ENCODE data around the gene SCARF2. TPM values are rescaled to one million over a fixed set of nuclear protein-coding genes. Genes with fewer than 3 reads are reported as not detected.

The SCARF2 gene
- total and polyA plus RNA-seq, 2 of the 13 experiments (the other 11 are each of a cell fraction or from before 2014, with no cell fraction given), result 3.3 to 6.2 TPM

DNA sequence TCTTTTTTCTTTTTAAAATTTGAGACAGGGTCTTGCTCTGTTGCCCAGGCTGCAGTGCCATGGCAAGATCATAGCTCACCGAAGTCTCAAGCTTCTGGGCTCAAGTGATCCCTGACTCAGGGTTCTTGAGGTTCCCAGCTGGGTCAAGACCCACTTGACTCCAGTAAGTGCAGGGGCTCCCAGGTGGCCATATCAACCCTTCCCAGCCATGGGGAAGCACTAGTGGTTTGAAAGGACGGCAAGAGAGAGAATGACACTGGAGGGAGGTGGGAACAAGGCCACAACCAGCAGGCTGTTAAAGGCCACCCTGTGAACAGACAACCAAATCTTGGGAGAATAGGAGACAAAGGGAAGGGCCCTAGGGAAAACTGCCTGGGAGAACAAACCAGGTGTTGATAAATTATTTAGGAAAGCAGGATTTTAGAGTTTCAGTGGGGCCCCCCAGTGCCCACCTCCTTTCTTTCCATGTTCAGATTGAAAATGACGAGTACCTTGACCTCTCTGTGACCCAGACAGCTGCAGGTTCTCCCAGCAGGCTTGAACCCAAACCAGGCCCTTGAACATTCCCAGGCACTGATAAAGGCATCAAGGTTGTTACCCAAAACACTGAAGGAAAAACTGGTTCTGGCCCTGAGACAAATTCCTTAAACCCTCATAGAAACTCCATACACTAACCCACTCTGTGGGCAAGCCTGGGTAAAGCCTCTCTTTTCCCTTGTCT lies 29.2 kb upstream of the SCARF2 start:
- Histone ChIP-seq H3K9ac (ENCODE audit: insufficient read depth, low read depth, low read length) (no peak overlapping the region), H3K36me3 (replicated peaks in 1 of 2; ENCODE audit: control insufficient read depth in 1 of 2, insufficient read depth in 2 of 2, low read length in 2 of 2) (peaks cover 4 to 6% of the 10 kb centered on the region in 2 experiments; a peak in 3 of 5 replicates), H3K4me2 (ENCODE audit: low read depth, low read length) (no peak overlapping the region), H4K20me1 (ENCODE audit: insufficient read depth, low read length) (no peaks in the 10 kb centered on the region), H3K4me1 (ENCODE audit: insufficient read depth, low read length) (no peaks in the 10 kb centered on the region), H3K4me3 (replicated peaks in 1 of 3; ENCODE audit: insufficient read depth in 1 of 3, low read depth in 2 of 3, low read length in 3 of 3) (no peak overlapping the region), H2AFZ (ENCODE audit: low read length) (no peak overlapping the region), H3K27me3 (ENCODE audit: control insufficient read depth in 1 of 2, insufficient read depth in 2 of 2, low read length in 2 of 2) (no peaks in the 10 kb centered on the region), H3K9me3 (ENCODE audit: low read length) (no peaks in the 10 kb centered on the region), H3K27ac (ENCODE audit: extremely low read length, insufficient read depth, low read length) (no peak overlapping the region), H3K79me2 (ENCODE audit: insufficient read depth, low read length) (no peaks in the 10 kb centered on the region)
- no TSS peak for BruUV-seq (replicated peaks)
- 97% methylated on average over 3 of the region's 3 CpGs for WGBS (ENCODE audit: low lambda C conversion rate)
- intact Hi-C loops (cut with micrococcal nuclease; ENCODE audit: unreplicated experiment) (no loop called here), in situ Hi-C loops (cut with HindIII; ENCODE audit: extremely low pct_ligation_motif_present, low pct_unique_long_range_greater_than_20kb) (no loop called here)
- no peak for TF ChIP-seq GLI4 (CRISPR knock-in tag; IDR thresholded peaks at IDR 0.05; ENCODE audit: borderline replicate concordance)
- no peak for TF ChIP-seq PREB (CRISPR knock-in tag; IDR thresholded peaks at IDR 0.05)
- no peak for TF ChIP-seq PAWR (CRISPR knock-in tag; IDR thresholded peaks at IDR 0.05; ENCODE audit: borderline replicate concordance)
- no peak for TF ChIP-seq ZNF530 (CRISPR knock-in tag; IDR thresholded peaks at IDR 0.05; ENCODE audit: low read depth)
- TF ChIP-seq NR2F2 (IDR thresholded peaks at IDR 0.05; ENCODE audit: borderline replicate concordance, low read depth), result no peak
- no peak for TF ChIP-seq CAMTA2 (CRISPR knock-in tag; IDR thresholded peaks at IDR 0.05; ENCODE audit: borderline replicate concordance)
- TF ChIP-seq FLYWCH1 (CRISPR knock-in tag; IDR thresholded peaks at IDR 0.05), result no peak
- TF ChIP-seq, protein P1, sequence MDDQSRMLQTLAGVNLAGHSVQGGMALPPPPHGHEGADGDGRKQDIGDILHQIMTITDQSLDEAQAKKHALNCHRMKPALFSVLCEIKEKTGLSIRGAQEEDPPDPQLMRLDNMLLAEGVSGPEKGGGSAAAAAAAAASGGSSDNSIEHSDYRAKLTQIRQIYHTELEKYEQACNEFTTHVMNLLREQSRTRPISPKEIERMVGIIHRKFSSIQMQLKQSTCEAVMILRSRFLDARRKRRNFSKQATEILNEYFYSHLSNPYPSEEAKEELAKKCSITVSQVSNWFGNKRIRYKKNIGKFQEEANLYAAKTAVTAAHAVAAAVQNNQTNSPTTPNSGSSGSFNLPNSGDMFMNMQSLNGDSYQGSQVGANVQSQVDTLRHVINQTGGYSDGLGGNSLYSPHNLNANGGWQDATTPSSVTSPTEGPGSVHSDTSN (CRISPR knock-in tag; IDR thresholded peaks at IDR 0.05; ENCODE audit: borderline replicate concordance), result no peak
- no peak for DNase-seq (ENCODE audit: low spot score)
- no peak for ATAC-seq
- ChIA-PET CTCF (ENCODE audit: low intra/inter-chr PET ratio, low total read pairs) (no interaction called here), POLR2A (no interaction called here)
- no peak for FAIRE-seq

All from HepG2 (cell line).